HG03571 (cell line): ENCODE data around the gene TJP3.
"Not testable (repeated sequence)": the region's sequence is repeated elsewhere in the genome, so short reads cannot be mapped to it uniquely, and the experiment has no call there.

ENCODE experiments used
- ATAC-seq: cut with Tn5 transposase; IDR thresholded peaks from one replicate; pipeline ENCODE4 v1.9.1; 2021; ENCODE audit not compliant: unreplicated experiment

Gene TJP3

DNA sequence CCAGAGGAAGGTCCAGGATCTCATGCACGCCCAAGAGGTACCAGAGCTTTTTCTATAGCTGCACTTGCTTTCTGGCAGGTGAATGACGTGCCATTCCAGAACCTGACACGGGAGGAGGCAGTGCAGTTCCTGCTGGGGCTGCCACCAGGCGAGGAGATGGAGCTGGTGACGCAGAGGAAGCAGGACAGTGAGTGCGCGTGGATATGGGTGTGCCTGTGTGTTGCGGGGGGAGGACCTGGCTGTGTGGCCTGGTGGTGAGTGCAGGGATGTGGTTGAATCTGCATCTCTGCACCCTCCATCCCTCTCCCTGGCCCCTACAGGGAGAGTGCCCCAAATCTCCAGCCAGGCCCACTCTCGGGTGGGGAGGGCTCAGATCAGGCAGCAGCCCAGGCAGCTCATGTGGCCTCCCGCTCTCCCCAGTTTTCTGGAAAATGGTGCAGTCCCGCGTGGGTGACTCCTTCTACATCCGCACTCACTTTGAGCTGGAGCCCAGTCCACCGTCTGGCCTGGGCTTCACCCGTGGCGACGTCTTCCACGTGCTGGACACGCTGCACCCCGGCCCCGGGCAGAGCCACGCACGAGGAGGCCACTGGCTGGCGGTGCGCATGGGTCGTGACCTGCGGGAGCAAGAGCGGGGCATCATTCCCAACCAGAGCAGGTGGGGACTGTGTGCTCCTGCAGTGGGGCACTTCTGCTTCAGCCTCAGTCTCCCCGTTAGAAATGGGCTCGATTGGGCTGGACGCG is 30.5 kb downstream of the TJP3 start:
- ATAC-seq, result no peak

DNA sequence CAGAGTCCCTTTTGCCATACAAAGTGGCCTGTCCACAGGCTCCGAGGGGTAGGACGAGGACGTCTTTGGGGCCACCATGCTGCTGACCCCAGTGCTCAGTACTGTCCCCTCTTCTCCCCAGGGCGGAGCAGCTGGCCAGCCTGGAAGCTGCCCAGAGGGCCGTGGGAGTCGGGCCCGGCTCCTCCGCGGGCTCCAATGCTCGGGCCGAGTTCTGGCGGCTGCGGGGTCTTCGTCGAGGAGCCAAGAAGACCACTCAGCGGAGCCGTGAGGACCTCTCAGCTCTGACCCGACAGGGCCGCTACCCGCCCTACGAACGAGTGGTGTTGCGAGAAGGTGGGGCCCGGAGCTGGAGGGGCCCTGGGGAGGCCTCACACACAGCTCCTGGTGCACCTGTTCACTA is 32.2 kb downstream of the TJP3 start:
- no peak for ATAC-seq

DNA sequence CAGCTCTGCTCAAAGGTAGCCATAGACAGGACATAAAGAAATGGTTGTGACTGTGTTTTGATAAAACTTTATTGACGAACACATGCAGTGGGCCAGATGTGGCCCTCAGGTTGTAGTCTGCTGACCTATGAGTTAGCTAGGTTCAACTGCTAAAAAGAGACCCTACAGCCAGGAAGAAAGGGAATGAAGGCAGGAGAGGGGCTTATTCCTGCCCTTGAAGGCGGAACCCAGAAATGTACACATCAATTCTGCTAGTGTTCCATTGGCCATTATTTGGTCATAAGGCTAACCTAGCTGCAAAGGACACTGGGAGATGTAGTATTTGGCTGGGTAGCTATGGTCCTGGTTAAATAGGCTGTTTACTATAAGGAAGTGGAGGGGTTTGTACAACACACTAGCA is 35.3 kb downstream of the TJP3 start:
- ATAC-seq, result no peak

DNA sequence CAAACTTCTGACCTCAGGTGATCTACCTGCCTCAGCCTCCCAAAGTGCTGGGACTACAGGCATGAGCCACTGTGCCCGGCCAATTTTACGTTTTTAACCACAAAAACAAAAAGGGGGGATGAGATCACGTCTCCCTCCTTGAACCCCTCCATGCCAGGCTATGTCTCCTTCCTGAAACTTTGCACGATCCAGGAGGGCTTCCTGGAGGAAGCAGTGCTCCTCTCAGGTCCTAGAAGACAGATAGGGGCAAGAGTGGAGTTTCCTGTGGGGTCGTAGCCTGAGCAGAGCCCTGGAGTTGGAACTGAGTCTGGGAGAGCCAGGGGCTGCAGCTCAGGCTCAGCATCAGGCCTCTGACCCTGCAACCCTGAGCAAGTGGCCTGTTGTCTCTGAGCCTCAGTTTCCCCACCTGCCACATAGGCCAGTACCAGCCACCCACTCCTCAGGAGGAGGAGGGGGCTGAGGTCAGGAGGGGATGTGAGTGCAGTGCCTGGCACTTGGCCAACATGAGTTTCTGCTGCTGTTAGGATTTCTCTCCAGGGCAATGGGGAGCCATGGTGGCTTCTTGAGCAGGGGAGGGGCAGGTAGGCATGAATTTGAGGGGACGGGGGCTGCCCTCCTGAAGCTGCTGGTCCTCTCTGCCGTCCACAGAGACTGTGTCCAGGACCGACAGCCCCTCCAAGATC is 37.3 kb downstream of the TJP3 start:
- ATAC-seq, result no peak

DNA sequence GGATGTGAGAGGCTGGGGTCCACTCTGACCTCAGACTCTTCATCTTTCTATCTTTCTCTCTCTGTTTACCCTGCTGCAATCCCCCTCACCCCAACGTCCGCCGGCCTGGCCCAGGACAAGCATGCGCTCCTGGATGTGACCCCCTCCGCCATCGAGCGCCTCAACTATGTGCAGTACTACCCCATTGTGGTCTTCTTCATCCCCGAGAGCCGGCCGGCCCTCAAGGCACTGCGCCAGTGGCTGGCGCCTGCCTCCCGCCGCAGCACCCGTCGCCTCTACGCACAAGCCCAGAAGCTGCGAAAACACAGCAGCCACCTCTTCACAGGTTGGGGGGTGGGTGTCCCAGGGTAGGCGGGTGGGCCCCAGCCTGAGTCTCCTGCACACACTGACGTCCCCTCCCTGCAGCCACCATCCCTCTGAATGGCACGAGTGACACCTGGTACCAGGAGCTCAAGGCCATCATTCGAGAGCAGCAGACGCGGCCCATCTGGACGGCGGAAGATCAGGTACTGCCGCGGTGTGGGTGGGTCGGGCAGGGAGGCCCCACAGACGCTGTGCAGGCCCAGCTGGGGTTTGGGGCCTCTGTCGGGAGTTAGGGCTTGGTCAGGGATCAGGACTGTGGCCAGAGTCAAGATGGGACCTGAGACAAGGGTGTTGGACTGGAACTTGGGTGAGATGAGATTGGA is 38.3 kb downstream of the TJP3 start:
- ATAC-seq, result no peak

DNA sequence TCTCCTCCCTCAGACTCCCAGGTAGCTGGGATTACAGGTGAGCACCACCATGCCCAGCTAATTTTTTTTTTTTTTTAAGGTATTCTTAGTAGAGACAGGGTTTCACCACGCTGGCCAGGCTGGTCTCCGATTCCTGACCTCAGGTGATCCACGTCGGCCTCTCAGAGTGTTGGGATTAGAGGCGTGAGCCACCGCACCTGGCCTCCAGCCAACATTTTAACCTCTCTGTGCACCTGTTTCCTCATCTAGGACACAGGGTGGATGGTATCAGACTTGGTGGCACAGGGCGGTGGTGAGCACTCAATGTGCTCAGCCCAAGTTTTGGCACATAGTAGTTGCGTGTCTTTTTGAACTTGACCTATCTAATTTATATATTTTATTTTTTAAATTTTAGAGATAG is 40.8 kb downstream of the TJP3 start:
- no peak for ATAC-seq

DNA sequence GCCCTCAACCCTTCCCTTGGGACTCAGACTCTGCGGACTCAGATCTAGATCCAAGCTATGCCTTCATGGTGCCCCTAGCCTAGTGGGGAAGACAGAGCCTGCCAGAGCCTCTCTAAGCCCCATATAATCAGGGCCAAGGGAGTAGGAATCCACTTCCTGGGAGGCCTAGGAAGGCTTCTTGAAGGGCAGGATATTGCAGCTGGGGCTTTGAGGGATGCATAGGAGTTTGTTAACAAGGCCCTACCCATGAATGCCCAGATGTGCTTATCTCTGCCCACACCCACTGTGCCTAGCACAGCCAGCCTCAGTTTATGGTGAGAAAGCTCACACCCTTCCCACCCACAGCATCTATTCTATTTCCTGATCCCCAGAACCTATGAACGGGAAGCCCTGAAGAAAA is 42.0 kb downstream of the TJP3 start:
- ATAC-seq, result no peak

DNA sequence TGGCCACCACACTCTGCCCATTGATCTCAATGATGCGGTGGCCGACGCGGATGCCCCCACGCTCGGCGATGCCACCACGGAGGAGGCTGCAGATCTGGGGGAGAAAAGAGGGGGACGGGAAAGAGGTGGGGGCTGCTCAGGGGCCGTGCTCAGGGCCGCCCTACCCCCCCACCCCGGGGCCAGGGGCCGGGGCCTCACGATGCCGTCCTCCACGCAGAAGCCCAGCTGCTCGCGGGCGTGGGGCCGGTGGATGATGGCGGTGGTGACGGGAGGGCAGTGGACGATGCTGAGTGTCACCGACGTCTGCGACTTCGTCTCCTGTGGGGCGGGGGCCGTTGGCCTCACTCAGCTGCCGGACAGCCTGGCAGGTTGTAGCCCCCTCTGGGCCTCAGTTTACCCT is 43.1 kb downstream of the TJP3 start:
- no peak for ATAC-seq

DNA sequence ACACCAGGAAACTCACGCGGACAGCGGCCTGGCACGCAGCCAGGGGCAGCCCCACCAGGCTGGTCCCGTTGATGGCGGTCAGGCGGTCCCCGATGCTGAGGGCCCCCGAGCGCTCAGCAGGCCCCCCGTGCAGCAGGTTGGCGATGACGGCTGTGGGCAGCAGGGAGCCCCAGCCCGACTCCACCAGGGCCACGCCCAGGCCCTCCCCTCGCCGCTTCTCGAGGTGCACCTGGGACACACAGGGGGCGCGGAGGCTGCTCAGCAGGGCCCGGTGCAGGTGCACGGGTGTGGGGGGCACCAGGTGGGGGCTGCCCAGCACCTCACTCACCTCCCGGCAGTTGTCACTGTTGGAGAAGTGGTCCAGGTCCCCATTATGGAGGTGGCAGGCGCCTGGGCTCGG is 44.3 kb downstream of the TJP3 start:
- ATAC-seq, result no peak

DNA sequence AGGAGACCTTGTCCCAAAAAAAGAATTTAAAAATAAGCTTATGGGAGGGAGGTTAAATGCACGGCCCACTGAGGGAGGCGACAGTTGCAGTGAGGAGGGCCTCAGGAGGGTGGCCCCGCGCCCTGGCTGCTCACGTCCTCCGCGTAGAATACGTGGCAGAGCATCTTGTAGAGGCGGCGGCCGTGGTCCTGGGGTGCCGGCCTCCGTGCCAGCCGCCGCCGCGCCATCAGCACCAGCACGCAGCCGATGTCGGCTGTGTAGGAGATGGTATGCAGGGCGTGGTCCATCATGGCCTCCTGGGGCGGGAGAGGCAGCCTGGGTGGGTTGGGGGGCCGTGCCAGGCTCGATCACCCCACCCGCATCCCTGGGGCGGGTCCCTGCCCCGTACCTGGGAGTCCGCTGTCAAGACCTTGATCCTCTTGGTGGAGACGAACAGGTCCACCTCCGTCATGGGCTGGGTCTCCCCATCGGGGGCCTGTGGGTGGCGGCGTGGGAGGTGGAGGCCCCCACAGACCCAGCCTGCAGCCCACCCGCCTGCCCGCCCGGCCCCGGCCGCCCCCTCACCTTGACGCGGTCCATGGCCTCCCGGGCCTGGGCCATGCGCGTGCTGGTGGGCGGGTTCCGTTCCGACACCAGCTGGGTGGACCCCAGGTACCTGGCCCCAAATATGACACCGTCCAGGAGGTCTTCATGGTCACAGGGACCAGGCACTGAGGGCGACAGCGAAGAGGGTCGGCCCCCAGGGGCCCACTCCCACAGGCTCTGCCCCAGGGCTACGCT is 45.6 kb downstream of the TJP3 start:
- ATAC-seq, result no peak

DNA sequence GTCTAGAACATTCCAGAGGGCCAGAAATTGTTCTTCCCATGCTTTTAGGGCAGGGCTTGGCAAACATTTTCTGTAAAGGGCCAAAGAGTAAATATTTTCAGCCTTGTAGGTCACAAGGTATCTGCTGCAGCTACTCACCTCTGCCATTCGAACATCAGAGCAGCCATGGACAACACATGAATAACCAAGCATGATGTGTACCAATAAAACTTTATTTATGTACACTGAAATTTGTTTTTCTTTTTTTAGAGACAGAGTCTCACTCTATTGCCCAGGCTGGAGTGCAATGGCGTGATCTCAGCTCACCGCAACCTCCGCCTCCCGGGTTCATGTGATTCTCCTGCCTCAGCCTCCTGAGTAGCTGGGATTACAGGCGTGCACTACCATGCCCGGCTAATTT is 49.5 kb downstream of the TJP3 start:
- not testable (repeated sequence) for ATAC-seq

DNA sequence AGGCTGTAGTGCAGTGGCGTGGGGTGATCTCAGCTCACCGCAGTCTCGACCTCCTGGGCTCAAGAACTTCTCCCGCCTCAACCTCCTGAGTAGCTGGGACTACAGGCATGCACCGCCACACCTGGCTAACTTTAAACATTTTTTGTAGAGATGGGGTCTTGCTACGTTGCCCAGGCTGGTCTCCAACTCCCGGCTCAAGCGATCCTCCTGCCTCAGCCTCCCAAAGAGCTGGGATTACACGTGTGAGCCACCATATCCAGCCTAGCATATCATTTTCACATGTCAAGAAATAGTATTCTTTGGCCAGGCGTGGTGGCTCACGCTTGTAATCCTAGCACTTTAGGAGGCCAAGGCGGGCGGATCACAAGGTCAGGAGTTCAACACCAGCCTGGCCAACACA is 50.1 kb downstream of the TJP3 start:
- not testable (repeated sequence) for ATAC-seq

DNA sequence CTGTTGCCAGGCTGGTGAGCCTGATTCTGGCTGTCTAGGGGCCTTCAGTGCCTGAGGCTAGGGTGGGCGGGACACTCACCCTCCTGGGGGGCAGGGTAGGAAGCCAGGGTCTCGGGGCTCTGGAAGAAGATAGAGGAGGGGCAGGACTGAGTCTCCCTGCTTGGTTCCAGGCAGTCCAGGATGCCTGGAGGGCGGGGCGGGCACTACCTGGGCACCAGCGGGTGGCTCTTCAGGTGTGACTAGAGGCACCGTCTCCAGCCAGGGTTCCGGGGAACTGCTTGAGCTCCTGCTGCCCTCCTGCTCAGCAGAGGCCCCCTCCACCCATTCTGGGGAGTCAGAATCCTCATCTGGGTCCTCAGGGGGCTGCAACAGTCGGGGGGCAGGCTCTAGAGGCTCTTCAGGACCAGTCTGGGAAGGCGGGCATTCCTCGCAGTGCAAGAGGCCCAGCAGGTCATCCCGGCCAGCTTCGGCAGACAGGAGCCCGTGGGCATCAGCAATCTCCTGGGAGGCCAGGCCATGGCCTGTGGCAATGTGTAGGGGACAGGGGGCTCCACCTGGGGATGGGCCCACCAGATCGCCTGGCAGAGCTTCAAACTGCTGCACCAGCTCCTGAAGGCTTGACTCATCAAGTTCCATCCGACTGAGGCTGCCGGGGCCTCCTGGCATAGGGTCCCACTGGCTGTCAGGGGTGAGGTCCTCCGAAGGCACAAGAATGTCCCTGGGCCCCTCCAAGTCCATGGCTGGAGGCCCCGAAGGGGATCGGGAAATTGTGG is 51.5 kb downstream of the TJP3 start:
- no peak for ATAC-seq

DNA sequence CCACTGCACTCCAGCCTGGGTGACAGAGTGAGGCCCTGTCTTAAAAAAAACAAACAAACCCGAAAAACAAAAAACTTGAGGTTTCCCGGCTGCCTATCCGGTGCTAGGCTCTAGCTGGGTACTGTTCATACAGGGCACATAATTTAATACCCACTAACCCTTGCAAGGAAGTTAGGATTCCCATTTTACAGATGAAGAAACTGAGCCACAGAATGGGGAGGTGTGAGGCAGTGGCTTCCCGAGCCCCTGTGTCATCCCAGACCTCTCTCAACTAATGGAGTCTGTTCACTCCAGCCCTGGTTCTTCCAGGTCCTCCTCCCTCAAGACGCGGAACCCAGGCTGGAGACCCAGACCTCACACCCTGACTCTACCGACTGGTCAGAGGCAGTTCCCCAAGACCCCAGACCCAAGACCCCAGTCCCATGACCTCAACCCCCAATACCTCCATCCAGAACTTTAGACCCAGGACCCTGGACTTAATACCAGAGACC is 52.7 kb downstream of the TJP3 start:
- ATAC-seq, result no peak

DNA sequence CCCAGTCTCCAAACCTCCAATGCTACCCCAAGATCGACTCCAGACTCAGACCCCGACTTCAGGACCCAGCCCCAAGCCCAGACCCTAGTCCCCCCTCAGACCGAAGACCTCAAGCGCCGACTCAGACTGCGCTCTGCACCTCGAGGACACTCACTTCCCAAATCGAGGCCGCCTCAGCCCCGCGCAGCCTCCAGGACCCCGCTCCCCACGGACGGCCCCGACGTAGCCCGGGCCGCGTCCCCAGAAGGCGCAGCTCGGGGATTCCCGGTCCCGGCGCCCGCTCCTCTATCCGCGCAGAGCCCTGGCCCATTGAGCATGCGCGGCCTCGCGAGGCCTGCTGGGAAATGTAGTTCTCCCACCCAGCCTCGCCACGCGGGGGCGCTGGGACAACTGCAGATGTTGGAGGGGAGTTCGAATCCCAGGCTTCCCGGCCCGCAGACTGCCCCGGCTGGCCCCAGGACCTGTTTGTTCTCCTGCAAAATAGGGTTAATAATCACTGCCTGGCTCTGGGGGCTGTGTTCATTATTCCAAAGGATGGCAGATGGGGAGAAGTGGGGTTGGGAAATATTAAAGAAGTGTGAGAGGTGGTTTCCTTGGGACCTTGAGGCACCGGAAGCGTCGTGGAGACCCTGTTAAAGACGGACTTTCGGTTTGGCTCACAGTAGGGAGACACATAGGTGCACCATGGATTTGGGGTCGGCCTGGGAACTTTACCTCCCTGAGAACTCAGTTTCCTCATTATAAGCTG is 53.4 kb downstream of the TJP3 start, which contains the start of gene APBA3:
Gene APBA3, minus strand, starts transcription at position 311 of the 748 bp plus-strand sequence. CDS start 1,428 bp downstream, outside the sequence.
- peak; percentile 44 for ATAC-seq

DNA sequence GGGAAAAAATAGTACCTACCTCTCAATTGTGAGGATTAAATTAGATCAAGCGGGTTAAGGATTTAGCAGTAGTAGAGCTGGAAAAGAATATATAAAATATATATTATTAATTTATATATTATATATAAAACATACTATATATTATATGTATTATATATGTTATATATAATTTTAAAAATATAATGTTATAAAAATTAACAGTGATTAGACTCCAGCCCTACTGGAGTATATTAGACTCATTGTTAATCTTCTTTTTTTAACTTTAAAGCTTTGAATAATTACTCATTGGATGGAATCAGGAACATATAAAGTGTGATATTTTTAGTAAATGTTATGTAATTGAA is 53.9 kb downstream of the TJP3 start:
- ATAC-seq, result no peak

DNA sequence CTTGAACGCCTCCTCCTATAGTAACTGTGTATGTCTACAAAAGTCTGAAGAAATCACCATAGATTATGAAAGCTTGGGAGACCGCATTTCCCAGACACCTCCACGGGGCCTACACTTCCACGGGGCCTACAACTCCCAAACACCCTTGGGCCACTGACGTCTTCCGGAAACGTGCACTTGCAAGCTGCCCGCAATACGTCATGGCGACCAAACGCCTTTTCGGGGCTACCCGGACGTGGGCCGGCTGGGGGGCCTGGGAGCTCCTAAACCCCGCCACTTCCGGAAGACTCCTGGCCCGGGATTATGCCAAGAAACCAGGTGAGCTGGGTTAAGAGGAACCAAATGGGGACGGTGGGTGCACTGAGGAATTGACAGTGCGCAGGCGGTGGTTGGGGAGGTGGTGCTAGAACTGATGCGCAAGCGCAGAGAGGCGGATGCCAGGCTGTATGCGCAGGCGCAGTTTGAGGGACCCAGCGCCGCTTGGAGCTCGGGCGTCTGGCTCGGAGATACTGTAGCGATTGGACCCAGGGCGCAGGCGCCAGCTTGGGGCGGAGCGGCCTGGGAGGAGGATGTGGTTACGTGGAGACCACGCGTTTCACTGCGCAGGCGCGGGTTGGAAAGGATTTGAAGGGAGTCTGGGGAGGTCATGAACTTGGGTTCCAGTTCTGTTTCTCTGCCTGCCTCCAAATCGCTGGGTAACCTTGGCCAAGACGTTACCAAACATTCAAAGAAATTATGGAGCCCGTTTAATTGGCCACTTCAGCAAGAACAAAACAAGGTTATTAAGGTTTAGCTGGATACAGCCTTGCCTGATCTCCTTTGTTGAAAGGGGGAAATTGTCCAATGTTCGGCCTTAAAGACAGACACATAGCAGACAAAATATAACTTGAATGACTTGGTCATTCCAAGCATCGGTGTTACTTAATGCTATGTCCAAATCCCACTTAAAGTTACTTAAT is 54.6 kb downstream of the TJP3 start, which contains the start of gene MRPL54:
Gene MRPL54, plus strand, starts transcription at position 182 of the 959 bp plus-strand sequence. Its CDS starts 19 bp downstream, at position 201.
- peak; percentile 58 for ATAC-seq

DNA sequence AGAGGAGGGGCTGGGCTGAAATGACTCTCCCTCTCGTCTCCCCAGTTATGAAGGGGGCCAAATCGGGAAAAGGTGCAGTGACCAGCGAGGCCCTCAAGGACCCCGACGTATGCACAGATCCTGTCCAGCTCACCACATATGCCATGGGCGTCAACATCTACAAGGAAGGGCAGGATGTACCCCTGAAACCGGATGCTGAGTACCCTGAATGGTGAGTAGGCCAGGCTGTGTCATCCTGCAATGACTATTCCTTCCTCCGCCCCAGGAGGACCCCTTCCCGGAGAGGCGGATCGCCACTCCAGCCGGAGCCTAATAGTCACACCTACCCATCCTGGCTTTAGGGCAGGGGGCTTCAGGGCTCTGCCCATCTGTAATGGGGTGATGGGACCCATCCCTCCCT is 56.9 kb downstream of the TJP3 start:
- no peak for ATAC-seq
